Measurements from ENCODE around the gene SRCAP.
"Not testable (repeated sequence)": the region's sequence is repeated elsewhere in the genome, so short reads cannot be mapped to it uniquely, and the experiment has no call there.

GRCh38 chr16:30696646-30697045, 2.3 kb upstream of the SRCAP start:
- TF ChIP-seq CTCF, POLR2A (IDR thresholded peaks at IDR 0.05): not testable (repeated sequence)
